HEK293 (cell line): ENCODE data around the gene DOCK9.

Source experiments
- CTCF ChIA-PET: fragments of 350-600 bp; formaldehyde crosslinking; extraction: SDS; loops from one replicate; lab custom pipeline; 2021; ENCODE audit warnings: antibody characterized with exemption; lab: Yijun Ruan, JAX
- POLR2A ChIA-PET: fragments of 300-600 bp; formaldehyde crosslinking; extraction: SDS; loops from one replicate; lab custom pipeline; 2020; ENCODE audit warnings: antibody characterized with exemption, inconsistent platforms; lab: Yijun Ruan, JAX
- H3K27ac ChIP-seq: fragments of 200-500 bp; sonication (Bioruptor generic); 2 replicates; pipeline ENCODE4 v1.5.1; 2014; ENCODE audit warnings: low read depth, low read length, control low read depth, inconsistent platforms; ENCODE audit errors: extremely low read depth
- H3K36me3 ChIP-seq, 2 experiments: fragments of 200-500 bp in 1 of 2; sonication (Bioruptor generic) in 1 of 2; 1 replicate in 1 of 2; 2 replicates in 1 of 2; pipeline ENCODE4 v1.5.1; 2014 to 2017; ENCODE audit warnings: inconsistent platforms in 2 of 2, low read length in 2 of 2; ENCODE audit not compliant: control insufficient read depth in 2 of 2, insufficient read depth in 1 of 2
- H3K4me1 ChIP-seq: fragments of 200-500 bp; sonication (Bioruptor generic); 2 replicates; pipeline ENCODE4 v1.5.1; 2014; ENCODE audit warnings: mild to moderate bottlenecking, low read length, inconsistent platforms; ENCODE audit not compliant: control insufficient read depth, insufficient read depth
- H3K4me3 ChIP-seq: 2 replicates; pipeline ENCODE4 v1.5.1; 2011; ENCODE audit warnings: low read depth, mild to moderate bottlenecking, control low read depth, low read length, moderate library complexity
- H3K9me3 ChIP-seq: fragments of 200-500 bp; sonication (Bioruptor generic); 2 replicates; pipeline ENCODE4 v1.5.1; 2014; ENCODE audit warnings: low read depth, low read length, inconsistent platforms; ENCODE audit not compliant: control insufficient read depth, insufficient read depth
- KLF9 ChIP-seq: fragments of 450-650 bp; formaldehyde crosslinking; IDR thresholded peaks from 2 replicates; pipeline ENCODE4 v1.5.1; 2016; ENCODE audit warnings: missing biosample characterization, missing genetic modification characterization, low read depth
- SALL2 ChIP-seq: fragments of 450-650 bp; formaldehyde crosslinking; IDR thresholded peaks from 2 replicates; pipeline ENCODE4 v1.5.0; 2017; ENCODE audit warnings: missing biosample characterization, mild to moderate bottlenecking, missing genetic modification characterization, borderline replicate concordance
- ZFP37 ChIP-seq: fragments of 450-650 bp; formaldehyde crosslinking; IDR thresholded peaks from 2 replicates; pipeline ENCODE4 v1.5.1; 2016; ENCODE audit warnings: missing biosample characterization, missing genetic modification characterization
- ZNF132 ChIP-seq: fragments of 450-650 bp; formaldehyde crosslinking; IDR thresholded peaks from 2 replicates; pipeline ENCODE4 v1.5.1; 2017; ENCODE audit warnings: missing biosample characterization, missing genetic modification characterization, borderline replicate concordance
- ZNF157 ChIP-seq: fragments of 450-650 bp; formaldehyde crosslinking; IDR thresholded peaks from 2 replicates; pipeline ENCODE4 v1.5.1; 2016; ENCODE audit warnings: missing biosample characterization, missing genetic modification characterization
- ZNF354C ChIP-seq: fragments of 450-650 bp; formaldehyde crosslinking; IDR thresholded peaks from 2 replicates; pipeline ENCODE4 v1.5.1; 2016; ENCODE audit warnings: missing biosample characterization, missing genetic modification characterization, low read depth, borderline replicate concordance
- ZNF501 ChIP-seq: fragments of 450-650 bp; formaldehyde crosslinking; IDR thresholded peaks from 2 replicates; pipeline ENCODE4 v1.5.1; 2016; ENCODE audit warnings: missing biosample characterization, missing genetic modification characterization
- ZNF561 ChIP-seq: fragments of 450-650 bp; IDR thresholded peaks from 2 replicates; pipeline ENCODE4 v1.5.1; 2018; ENCODE audit warnings: missing biosample characterization, missing genetic modification characterization, borderline replicate concordance
- ZNF707 ChIP-seq: fragments of 450-650 bp; formaldehyde crosslinking; IDR thresholded peaks from 2 replicates; pipeline ENCODE4 v1.5.1; 2016; ENCODE audit warnings: missing biosample characterization, missing genetic modification characterization
- ZXDB ChIP-seq: fragments of 450-650 bp; formaldehyde crosslinking; IDR thresholded peaks from 2 replicates; pipeline ENCODE4 v1.5.1; 2016; ENCODE audit warnings: missing biosample characterization, missing genetic modification characterization
- TF ChIP-seq, protein P1 (sequence below): fragments of 450-650 bp; formaldehyde crosslinking; IDR thresholded peaks from 2 replicates; pipeline ENCODE4 v1.5.1; 2016; ENCODE audit warnings: missing biosample characterization, missing genetic modification characterization, borderline replicate concordance
- TF ChIP-seq, protein P2 (sequence below): fragments of 450-650 bp; formaldehyde crosslinking; IDR thresholded peaks from 2 replicates; pipeline ENCODE4 v1.5.1; 2016; ENCODE audit warnings: missing biosample characterization, missing genetic modification characterization
- TF ChIP-seq, protein P3 (sequence below): fragments of 450-650 bp; formaldehyde crosslinking; IDR thresholded peaks from 2 replicates; pipeline ENCODE4 v1.5.1; 2016; ENCODE audit warnings: missing biosample characterization, missing genetic modification characterization
- TF ChIP-seq, protein P4 (sequence below): fragments of 450-650 bp; formaldehyde crosslinking; conservative IDR thresholded peaks from 2 replicates; pipeline ENCODE4 v1.5.1; 2016; ENCODE audit warnings: low read depth, missing biosample characterization, missing genetic modification characterization
- TF ChIP-seq, protein P5 (sequence below): fragments of 450-650 bp; formaldehyde crosslinking; IDR thresholded peaks from 2 replicates; pipeline ENCODE4 v1.5.1; 2016; ENCODE audit warnings: missing biosample characterization, missing genetic modification characterization

DOCK9 gene

DNA sequence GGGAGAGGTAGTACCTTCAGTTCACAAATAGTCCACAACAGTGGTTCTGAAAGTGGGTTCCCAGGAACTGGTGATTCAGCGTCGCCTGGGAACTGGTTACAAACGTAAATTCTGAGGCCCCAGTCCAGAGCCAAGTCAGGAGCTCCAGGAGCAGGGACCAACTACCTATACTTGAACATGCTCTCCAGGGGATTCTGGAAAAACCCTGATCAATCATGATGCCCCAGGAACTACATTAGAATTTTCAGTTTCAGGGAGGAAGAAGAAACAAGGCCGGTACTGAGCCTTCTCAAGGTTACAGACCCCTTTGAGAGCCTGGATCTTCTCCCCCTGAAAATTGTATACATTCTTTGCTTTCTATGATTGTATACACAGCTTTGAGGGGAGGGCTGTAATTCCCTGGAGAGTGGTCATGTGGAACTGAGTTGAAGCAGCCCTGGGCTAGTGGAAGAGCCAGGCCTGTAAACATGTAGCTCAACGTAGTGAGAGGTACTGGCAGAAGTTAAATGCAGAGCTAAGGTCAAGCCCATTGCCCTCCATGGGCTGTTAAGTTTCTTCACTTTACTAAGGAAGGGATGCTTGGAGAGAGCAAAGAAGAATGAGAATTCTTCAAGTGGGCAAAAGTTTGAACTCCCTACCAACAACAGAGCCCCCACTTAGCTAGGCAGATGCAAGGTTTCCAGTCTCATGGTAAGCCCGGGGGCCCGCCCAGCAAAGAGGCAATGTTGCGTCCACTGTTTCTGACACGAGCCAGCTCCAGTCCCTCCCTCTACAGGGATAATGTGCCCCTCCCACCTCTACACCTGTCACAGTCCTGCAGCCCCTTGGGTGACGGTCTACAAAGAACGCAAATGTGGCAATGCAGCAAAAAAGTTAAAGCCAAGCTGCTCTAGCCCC lies 17.0 kb downstream of the DOCK9 start (continued):
- TF ChIP-seq, protein P1, sequence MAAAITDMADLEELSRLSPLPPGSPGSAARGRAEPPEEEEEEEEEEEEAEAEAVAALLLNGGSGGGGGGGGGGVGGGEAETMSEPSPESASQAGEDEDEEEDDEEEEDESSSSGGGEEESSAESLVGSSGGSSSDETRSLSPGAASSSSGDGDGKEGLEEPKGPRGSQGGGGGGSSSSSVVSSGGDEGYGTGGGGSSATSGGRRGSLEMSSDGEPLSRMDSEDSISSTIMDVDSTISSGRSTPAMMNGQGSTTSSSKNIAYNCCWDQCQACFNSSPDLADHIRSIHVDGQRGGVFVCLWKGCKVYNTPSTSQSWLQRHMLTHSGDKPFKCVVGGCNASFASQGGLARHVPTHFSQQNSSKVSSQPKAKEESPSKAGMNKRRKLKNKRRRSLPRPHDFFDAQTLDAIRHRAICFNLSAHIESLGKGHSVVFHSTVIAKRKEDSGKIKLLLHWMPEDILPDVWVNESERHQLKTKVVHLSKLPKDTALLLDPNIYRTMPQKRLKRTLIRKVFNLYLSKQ (tag by site-specific recombination): no peak
- no peak for TF ChIP-seq ZNF561 (tag by site-specific recombination)
- TF ChIP-seq SALL2 (tag by site-specific recombination): no peak
- TF ChIP-seq ZNF354C (tag by site-specific recombination): no peak
- TF ChIP-seq, protein P2, sequence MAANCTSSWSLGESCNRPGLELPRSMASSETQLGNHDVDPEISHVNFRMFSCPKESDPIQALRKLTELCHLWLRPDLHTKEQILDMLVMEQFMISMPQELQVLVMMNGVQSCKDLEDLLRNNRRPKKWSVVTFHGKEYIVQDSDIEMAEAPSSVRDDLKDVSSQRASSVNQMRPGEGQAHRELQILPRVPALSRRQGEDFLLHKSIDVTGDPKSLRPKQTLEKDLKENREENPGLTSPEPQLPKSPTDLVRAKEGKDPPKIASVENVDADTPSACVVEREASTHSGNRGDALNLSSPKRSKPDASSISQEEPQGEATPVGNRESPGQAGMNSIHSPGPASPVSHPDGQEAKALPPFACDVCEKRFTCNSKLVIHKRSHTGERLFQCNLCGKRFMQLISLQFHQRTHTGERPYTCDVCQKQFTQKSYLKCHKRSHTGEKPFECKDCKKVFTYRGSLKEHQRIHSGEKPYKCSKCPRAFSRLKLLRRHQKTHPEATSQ: no peak
- no peak for TF ChIP-seq ZNF132 (tag by site-specific recombination)
- TF ChIP-seq, protein P3, sequence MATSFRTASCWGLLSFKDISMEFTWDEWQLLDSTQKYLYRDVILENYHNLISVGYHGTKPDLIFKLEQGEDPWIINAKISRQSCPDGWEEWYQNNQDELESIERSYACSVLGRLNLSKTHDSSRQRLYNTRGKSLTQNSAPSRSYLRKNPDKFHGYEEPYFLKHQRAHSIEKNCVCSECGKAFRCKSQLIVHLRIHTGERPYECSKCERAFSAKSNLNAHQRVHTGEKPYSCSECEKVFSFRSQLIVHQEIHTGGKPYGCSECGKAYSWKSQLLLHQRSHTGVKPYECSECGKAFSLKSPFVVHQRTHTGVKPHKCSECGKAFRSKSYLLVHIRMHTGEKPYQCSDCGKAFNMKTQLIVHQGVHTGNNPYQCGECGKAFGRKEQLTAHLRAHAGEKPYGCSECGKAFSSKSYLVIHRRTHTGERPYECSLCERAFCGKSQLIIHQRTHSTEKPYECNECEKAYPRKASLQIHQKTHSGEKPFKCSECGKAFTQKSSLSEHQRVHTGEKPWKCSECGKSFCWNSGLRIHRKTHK (tag by site-specific recombination): no peak
- TF ChIP-seq KLF9: no peak
- no peak for TF ChIP-seq ZFP37
- TF ChIP-seq, protein P4, sequence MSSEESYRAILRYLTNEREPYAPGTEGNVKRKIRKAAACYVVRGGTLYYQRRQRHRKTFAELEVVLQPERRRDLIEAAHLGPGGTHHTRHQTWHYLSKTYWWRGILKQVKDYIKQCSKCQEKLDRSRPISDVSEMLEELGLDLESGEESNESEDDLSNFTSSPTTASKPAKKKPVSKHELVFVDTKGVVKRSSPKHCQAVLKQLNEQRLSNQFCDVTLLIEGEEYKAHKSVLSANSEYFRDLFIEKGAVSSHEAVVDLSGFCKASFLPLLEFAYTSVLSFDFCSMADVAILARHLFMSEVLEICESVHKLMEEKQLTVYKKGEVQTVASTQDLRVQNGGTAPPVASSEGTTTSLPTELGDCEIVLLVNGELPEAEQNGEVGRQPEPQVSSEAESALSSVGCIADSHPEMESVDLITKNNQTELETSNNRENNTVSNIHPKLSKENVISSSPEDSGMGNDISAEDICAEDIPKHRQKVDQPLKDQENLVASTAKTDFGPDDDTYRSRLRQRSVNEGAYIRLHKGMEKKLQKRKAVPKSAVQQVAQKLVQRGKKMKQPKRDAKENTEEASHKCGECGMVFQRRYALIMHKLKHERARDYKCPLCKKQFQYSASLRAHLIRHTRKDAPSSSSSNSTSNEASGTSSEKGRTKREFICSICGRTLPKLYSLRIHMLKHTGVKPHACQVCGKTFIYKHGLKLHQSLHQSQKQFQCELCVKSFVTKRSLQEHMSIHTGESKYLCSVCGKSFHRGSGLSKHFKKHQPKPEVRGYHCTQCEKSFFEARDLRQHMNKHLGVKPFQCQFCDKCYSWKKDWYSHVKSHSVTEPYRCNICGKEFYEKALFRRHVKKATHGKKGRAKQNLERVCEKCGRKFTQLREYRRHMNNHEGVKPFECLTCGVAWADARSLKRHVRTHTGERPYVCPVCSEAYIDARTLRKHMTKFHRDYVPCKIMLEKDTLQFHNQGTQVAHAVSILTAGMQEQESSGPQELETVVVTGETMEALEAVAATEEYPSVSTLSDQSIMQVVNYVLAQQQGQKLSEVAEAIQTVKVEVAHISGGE (tag by site-specific recombination): no peak

DNA sequence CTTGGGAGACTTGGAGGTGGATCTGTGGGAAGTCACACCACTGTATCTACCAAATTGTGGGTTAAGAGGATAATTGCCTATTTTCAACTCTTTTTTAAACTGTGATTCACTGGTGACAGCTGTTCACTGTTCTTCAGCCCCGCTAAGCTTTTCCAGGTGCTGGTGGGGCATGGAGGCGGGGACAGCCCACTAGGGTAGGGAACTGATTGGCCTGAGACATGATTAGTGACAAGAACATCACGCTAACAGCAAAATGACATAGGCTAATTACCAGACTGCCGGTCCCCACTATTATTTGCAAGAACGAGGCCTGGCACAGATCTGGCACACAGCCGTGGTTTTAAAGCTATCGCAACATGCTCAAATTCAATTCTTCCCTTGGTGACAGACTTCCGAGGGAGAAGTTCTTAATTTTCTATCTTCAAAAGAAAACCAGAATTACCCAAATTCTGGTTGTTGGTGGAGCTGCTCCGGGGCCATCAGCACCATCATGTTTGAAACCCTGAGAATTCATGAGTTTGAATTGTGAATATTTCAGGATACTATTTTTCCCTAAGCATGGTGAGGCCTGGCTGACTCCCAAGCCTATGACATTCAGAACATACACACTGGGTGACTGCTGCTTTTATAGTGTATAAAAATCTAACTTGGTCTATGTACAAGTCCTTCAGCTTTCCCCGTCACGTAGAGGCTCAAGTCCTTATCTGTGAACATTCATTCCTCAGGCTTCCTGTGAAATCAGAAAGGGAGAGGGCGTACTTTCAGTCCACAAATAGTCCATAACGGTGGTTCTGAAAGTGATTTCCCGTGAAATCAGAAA lies 17.9 kb downstream of the DOCK9 start:
- TF ChIP-seq ZNF501 (tag by site-specific recombination) (no peak), ZNF707 (tag by site-specific recombination) (no peak), ZXDB (tag by site-specific recombination) (no peak), ZNF157 (no peak)
- TF ChIP-seq, protein P5, sequence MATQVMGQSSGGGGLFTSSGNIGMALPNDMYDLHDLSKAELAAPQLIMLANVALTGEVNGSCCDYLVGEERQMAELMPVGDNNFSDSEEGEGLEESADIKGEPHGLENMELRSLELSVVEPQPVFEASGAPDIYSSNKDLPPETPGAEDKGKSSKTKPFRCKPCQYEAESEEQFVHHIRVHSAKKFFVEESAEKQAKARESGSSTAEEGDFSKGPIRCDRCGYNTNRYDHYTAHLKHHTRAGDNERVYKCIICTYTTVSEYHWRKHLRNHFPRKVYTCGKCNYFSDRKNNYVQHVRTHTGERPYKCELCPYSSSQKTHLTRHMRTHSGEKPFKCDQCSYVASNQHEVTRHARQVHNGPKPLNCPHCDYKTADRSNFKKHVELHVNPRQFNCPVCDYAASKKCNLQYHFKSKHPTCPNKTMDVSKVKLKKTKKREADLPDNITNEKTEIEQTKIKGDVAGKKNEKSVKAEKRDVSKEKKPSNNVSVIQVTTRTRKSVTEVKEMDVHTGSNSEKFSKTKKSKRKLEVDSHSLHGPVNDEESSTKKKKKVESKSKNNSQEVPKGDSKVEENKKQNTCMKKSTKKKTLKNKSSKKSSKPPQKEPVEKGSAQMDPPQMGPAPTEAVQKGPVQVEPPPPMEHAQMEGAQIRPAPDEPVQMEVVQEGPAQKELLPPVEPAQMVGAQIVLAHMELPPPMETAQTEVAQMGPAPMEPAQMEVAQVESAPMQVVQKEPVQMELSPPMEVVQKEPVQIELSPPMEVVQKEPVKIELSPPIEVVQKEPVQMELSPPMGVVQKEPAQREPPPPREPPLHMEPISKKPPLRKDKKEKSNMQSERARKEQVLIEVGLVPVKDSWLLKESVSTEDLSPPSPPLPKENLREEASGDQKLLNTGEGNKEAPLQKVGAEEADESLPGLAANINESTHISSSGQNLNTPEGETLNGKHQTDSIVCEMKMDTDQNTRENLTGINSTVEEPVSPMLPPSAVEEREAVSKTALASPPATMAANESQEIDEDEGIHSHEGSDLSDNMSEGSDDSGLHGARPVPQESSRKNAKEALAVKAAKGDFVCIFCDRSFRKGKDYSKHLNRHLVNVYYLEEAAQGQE (tag by site-specific recombination): no peak
- ChIA-PET CTCF (interaction anchor here (0.6 kb wide), 1 partner anchor 1629 kb away, joined by 3 read pairs; no protein-coding TSS in a partner anchor), POLR2A (no interaction called here)
- Histone ChIP-seq H3K4me1 (no peaks in the 10 kb centered on the region; the same call in 1 of the 2 replicates), H3K36me3 (no peaks in the 10 kb centered on the region), H3K9me3 (no peaks in the 10 kb centered on the region), H3K27ac (no peak overlapping the region), H3K4me3 (no peak overlapping the region)
